Sigmoid colon (tissue), 7 donors: ENCODE measurements around the gene SMARCAL1. TPM values are rescaled to one million over a fixed set of nuclear protein-coding genes. Genes with fewer than 3 reads are reported as not detected.

Experiments used
- DNase-seq: peaks from one replicate; pipeline ENCODE4 v3.0.0-alpha.2; 2019
- H3K27ac ChIP-seq, 4 donors: fragments of 200-600 bp; sonication (generic); one replicate each; pipeline ENCODE4 v1.5.1; 2016 to 2019; ENCODE audit warnings: mild to moderate bottlenecking in 1 of 4
- H3K27me3 ChIP-seq, 3 donors: fragments of 200-600 bp; sonication (generic); one replicate each; pipeline ENCODE4 v1.5.1; 2019; ENCODE audit warnings: mild to moderate bottlenecking in 1 of 3
- H3K36me3 ChIP-seq, 4 donors: fragments of 200-600 bp; sonication (generic); one replicate each; pipeline ENCODE4 v1.5.1; 2016 to 2019
- H3K4me1 ChIP-seq, 4 donors: fragments of 200-600 bp; sonication (generic); one replicate each; pipeline ENCODE4 v1.5.1; 2017 to 2019
- H3K4me3 ChIP-seq, 4 donors: fragments of 200-600 bp; sonication (generic); one replicate each; pipeline ENCODE4 v1.5.1; 2017 to 2019; ENCODE audit warnings: mild to moderate bottlenecking in 2 of 4, moderate library complexity in 1 of 4
- H3K9me3 ChIP-seq, 4 donors: fragments of 200-600 bp in 3 of 4; sonication (generic) in 3 of 4; one replicate each; pipeline versions ENCODE4 v1.5.1 to v1.6.1; 2013 to 2019
- EP300 ChIP-seq, 4 donors: sonication (generic); formaldehyde crosslinking; IDR thresholded peaks; one replicate each; pipeline ENCODE4 v1.6.1; 2017; ENCODE audit warnings: antibody characterized with exemption in 4 of 4
- POLR2A ChIP-seq, 2 donors: fragments of 450-650 bp; IDR thresholded peaks; one replicate each; pipeline ENCODE4 v1.6.1; 2016; ENCODE audit warnings: antibody characterized with exemption in 2 of 2, mild to moderate bottlenecking in 2 of 2, moderate library complexity in 2 of 2
- POLR2AphosphoS5 ChIP-seq, 4 donors: sonication (generic); formaldehyde crosslinking; IDR thresholded peaks; one replicate each; pipeline ENCODE4 v1.6.1; 2017; ENCODE audit warnings: antibody characterized with exemption in 4 of 4
- WGBS, 2 donors: extraction: QIAGEN DNeasy Blood & Tissue Kit; methylation state at CpG; one replicate each; pipeline ENCODE4 v1.1.7; 2013; 5-methylcytosine and 5-hydroxymethylcytosine counted together
- intact Hi-C: fragments of 100-400 bp; cut with DNase I; formaldehyde crosslinking; loops from one replicate; pipeline ENCODE4 v1.15.1; 2023
- polyA plus RNA-seq, 3 donors: library from polyadenylated mRNA; stranded (reverse); fragments of 200-250 nt; gene quantifications; one replicate each; pipeline ENCODE4 v1.2.3, GENCODE V29; 2013
- total RNA-seq, 4 donors: library from RNA; depleted of rRNA; stranded (reverse); fragments of >200 nt; gene quantifications; one replicate each; pipeline ENCODE4 v1.1.0, GENCODE V29; 2016
- TF ChIP-seq, protein P1 (sequence below), 4 experiments: fragments of 450-650 bp in 3 of 4; fragments of 200-600 bp in 1 of 4; IDR thresholded peaks; one replicate each; pipeline ENCODE4 v1.5.1; 2016 to 2019; ENCODE audit warnings: antibody characterized with exemption in 4 of 4, mild to moderate bottlenecking in 3 of 4, moderate library complexity in 2 of 4
- donor health status: healthy with polysubstance abuse.
- donor health status: Bipolar disorder and iron deficiency.
- donor health status: healthy.

The SMARCAL1 gene
- total and polyA plus RNA-seq, 7 donors: 7.5 to 21.3 (median 12.3) TPM

DNA sequence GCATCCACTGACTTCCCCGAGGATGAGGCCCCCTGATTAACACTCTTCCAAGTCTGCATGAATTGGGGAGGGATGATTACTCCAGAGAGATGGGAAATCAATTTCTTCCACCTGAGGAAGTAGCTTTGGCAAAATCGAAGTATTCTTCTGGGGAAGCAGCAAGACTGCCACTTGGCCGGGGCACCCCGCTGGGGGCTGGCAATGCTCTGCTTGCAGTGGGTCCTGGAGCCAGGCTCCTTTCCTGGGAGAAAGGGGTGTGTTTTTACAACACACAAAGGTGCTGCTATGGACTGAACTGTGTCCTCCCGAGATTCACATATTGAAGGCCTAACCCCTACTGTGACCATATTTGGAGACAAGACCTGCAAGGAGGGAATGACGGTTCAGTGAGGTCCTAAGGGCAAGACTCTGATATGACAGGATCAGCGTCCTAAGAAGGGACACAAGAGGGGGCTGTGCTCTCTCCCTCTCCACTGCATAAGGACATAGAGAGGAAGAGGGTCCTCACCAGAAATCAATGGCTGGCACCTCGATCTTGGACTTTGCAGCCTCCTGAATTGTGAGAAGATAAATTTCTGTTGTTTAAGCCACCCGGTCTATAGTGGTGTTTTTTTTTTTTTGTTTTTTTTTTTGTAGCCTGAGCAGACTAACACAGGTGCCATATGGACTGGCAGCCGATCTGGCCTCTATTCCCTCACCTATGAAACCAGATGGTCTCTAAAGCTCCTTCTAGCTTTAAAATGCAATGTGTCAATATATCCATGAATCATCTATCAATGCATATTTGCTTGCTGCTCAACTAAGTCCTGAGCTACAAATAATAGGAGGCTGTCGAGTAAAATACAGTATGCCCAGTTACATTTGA lies 3.6 kb upstream of the SMARCAL1 start:
- no peak overlapping the region for H3K4me3 ChIP-seq
- DNase-seq: no peak
- H3K27me3 ChIP-seq: no peaks in the 10 kb centered on the region
- intact Hi-C loops: no loop called here
- WGBS, 2 donors: 63 to 75% methylated on average over 11 of the region's 11 CpGs
- H3K27ac ChIP-seq: no peak overlapping the region
- no peaks in the 10 kb centered on the region for H3K36me3 ChIP-seq
- peaks cover 0 to 11% (median 9%) of the 10 kb centered on the region in 4 donors for H3K4me1 ChIP-seq
- TF ChIP-seq POLR2AphosphoS5 (IDR thresholded peaks at IDR 0.05) (no peak), POLR2A (IDR thresholded peaks at IDR 0.05) (no peak), EP300 (IDR thresholded peaks at IDR 0.05) (no peak)
- TF ChIP-seq, protein P1, sequence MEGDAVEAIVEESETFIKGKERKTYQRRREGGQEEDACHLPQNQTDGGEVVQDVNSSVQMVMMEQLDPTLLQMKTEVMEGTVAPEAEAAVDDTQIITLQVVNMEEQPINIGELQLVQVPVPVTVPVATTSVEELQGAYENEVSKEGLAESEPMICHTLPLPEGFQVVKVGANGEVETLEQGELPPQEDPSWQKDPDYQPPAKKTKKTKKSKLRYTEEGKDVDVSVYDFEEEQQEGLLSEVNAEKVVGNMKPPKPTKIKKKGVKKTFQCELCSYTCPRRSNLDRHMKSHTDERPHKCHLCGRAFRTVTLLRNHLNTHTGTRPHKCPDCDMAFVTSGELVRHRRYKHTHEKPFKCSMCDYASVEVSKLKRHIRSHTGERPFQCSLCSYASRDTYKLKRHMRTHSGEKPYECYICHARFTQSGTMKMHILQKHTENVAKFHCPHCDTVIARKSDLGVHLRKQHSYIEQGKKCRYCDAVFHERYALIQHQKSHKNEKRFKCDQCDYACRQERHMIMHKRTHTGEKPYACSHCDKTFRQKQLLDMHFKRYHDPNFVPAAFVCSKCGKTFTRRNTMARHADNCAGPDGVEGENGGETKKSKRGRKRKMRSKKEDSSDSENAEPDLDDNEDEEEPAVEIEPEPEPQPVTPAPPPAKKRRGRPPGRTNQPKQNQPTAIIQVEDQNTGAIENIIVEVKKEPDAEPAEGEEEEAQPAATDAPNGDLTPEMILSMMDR (IDR thresholded peaks at IDR 0.05): no peak
- no peaks in the 10 kb centered on the region for H3K9me3 ChIP-seq

GRCh38 chr2:216410550-216410949 lies 1.7 kb upstream of the SMARCAL1 start:
- H3K36me3 ChIP-seq: peaks cover 0 to 13% (median 4%) of the 10 kb centered on the region in 4 donors
- WGBS, 2 donors: 80 to 93% methylated on average over 7 of the region's 7 CpGs
- intact Hi-C loops: loop anchor here (5.0 kb wide), 1 partner anchor 298 kb away; no protein-coding TSS in a partner anchor
- no peak for TF ChIP-seq POLR2A (IDR thresholded peaks at IDR 0.05)
- TF ChIP-seq EP300 (IDR thresholded peaks at IDR 0.05): no peak
- no peak for TF ChIP-seq POLR2AphosphoS5 (IDR thresholded peaks at IDR 0.05)
- TF ChIP-seq, protein P1 (IDR thresholded peaks at IDR 0.05): no peak
- no peak for DNase-seq
- H3K9me3 ChIP-seq: no peaks in the 10 kb centered on the region
- no peaks in the 10 kb centered on the region for H3K27me3 ChIP-seq
- no peak overlapping the region for H3K27ac ChIP-seq
- peaks cover 0 to 11% (median 9%) of the 10 kb centered on the region in 4 donors for H3K4me1 ChIP-seq
- H3K4me3 ChIP-seq: no peak overlapping the region

DNA sequence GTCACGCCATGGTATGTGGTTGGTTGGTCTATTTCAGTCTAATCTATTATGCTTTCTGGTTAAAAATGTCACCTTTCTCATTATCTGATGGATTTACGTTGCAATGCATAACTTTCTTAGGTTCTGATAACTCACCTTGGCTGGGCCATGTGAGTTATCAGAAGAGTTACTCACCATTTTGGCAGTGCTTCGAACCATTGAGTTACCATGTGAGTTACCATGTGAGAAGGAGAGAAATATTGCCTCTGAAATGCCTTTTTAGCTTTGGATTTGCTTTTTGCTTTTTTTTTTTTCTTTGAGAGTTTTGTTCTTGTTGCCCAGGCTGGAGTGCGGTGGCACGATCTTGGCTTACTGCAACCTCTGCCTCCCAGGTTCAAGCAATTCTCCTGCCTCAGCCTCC lies 1.6 kb downstream of the SMARCAL1 start:
- Histone ChIP-seq H3K4me1 (peaks cover 0 to 11% (median 9%) of the 10 kb centered on the region in 4 donors), H3K27ac (no peak overlapping the region), H3K9me3 (no peaks in the 10 kb centered on the region), H3K4me3 (no peak overlapping the region), H3K27me3 (no peaks in the 10 kb centered on the region), H3K36me3 (peaks cover 0 to 46% (median 10%) of the 10 kb centered on the region in 4 donors)
- TF ChIP-seq POLR2AphosphoS5 (IDR thresholded peaks at IDR 0.05): no peak
- no peak for TF ChIP-seq EP300 (IDR thresholded peaks at IDR 0.05)
- no peak for TF ChIP-seq POLR2A (IDR thresholded peaks at IDR 0.05)
- TF ChIP-seq, protein P1 (IDR thresholded peaks at IDR 0.05): no peak
- no peak for DNase-seq
- 95 to 96% methylated on average over 5 of the region's 5 CpGs for WGBS, 2 donors
- intact Hi-C loops: loop anchor here (5.0 kb wide), 1 partner anchor 302 kb away; no protein-coding TSS in a partner anchor

DNA sequence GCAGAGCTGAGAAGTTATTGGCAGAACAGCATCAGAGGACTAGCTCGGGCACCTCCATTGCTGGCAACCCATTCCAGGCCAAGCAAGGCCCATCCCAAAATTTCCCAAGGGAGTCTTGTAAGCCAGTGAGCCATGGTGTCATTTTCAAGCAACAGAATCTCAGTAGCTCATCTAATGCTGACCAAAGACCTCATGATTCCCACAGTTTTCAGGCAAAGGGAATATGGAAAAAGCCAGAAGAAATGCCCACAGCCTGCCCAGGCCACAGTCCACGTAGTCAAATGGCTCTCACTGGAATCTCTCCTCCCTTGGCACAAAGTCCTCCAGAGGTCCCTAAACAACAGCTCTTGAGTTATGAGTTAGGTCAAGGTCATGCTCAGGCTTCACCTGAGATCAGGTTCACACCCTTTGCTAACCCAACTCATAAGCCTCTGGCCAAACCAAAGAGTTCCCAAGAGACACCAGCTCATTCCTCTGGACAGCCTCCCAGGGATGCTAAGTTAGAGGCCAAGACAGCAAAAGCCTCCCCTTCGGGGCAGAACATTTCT lies 2.6 kb downstream of the SMARCAL1 start:
- Histone ChIP-seq H3K4me1 (peaks cover 0 to 11% (median 9%) of the 10 kb centered on the region in 4 donors), H3K27me3 (no peaks in the 10 kb centered on the region), H3K27ac (no peak overlapping the region), H3K36me3 (peaks cover 0 to 53% (median 10%) of the 10 kb centered on the region in 4 donors), H3K4me3 (no peak overlapping the region), H3K9me3 (no peaks in the 10 kb centered on the region)
- no peak for TF ChIP-seq EP300 (IDR thresholded peaks at IDR 0.05)
- TF ChIP-seq, protein P1 (IDR thresholded peaks at IDR 0.05): no peak
- no peak for TF ChIP-seq POLR2A (IDR thresholded peaks at IDR 0.05)
- TF ChIP-seq POLR2AphosphoS5 (IDR thresholded peaks at IDR 0.05): no peak
- intact Hi-C loops: loop anchor here (5.0 kb wide), 1 partner anchor 303 kb away; no protein-coding TSS in a partner anchor
- no peak for DNase-seq
- WGBS, 2 donors: 95 to 98% methylated on average over 3 of the region's 3 CpGs
